ENCODE measurements around the gene TSSK6.
"Not testable (repeated sequence)": the region's sequence is repeated elsewhere in the genome, so short reads cannot be mapped to it uniquely, and the experiment has no call there.

Gene TSSK6

DNA sequence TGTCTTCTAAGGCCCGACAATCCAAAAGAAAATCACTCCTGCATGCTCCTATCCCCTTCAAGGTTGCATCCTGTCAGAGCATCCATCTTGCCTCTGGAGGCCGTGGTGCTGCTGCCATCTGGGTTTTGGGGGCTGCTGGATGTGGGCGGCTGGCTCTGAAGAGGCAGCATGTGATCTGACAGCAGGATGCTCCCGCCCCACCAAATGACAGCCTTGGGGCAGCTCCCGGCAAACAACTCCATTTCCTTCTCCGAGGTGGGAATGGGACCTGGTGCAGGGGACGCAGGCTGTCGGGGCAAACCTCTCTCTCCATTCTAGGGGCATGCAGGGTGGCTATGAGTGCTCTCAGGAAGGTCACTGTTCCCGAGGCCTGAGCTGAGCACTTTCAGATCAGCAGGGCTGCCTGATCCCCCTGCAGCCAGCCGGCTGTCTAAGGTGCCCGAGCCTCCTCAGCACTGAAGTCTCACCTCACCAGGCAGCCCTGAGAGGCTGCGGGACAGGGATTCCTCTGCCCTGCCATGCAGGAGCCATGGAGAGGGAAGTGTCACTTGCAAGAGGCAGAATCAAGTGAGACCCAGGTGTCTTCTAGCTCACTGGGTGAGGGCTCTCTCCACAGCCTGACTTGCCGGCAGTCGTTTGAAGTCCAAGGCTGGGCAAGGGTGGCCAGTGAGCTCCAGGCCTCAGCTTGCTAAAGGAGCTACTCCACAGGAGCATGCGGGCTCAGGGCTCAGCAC is 28.8 kb downstream of the TSSK6 start:
- no peak for DNase-seq

DNA sequence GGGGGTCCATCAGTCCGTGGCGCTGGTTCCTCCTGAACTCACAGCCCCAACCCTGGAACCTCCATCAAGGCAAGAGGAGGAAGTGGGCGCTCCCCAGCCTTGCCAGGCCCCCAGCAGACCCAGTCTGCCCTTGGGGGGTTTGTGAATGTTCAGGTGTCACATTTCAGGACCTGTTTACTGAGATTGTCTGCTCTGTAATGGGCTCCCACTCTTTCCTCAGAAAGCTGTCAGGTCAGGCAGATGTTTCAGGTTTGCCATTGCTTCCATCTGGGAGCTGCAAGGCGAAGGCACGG is 29.4 kb downstream of the TSSK6 start:
- no peak for DNase-seq

DNA sequence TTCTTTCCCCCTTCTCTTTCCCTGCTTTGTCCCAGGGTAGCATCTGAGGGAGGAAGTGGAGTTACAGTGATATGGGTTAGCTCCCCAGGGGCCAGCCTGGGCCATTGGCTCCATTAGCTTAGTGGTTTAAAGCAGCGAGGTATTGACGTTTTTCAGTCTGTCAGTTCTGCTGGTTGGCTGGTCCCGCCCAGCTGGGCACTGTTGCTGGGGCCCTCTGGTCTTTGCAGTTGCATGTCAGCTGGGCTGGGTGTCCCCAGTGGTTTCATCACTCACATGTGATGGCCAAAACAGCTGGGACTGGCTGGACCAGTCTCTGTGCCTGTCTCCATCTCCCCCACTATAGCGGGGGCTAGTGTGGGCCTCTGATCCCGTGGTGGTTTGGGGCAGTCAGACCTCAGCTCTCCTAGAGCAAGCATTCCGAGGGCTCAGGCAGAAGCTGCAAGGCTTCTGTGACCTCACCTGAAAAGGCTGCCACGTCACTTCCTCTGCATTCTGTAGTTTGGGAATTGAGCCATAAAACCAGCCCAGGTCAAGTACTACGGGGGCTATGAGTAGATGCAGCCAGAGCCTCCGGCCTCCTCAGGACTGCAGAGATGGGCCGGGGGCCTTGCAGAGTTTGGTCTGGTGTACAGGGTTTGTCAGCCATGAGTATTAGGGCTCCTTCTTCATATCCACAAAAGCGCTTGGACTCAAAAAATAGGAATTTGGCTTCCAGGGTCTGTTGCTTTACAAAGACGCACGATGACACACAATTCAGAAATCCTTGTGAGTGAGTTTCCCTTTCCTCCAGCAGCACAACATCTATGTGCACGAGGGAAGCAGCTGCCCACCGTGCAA is 30.0 kb downstream of the TSSK6 start:
- no peak for DNase-seq

DNA sequence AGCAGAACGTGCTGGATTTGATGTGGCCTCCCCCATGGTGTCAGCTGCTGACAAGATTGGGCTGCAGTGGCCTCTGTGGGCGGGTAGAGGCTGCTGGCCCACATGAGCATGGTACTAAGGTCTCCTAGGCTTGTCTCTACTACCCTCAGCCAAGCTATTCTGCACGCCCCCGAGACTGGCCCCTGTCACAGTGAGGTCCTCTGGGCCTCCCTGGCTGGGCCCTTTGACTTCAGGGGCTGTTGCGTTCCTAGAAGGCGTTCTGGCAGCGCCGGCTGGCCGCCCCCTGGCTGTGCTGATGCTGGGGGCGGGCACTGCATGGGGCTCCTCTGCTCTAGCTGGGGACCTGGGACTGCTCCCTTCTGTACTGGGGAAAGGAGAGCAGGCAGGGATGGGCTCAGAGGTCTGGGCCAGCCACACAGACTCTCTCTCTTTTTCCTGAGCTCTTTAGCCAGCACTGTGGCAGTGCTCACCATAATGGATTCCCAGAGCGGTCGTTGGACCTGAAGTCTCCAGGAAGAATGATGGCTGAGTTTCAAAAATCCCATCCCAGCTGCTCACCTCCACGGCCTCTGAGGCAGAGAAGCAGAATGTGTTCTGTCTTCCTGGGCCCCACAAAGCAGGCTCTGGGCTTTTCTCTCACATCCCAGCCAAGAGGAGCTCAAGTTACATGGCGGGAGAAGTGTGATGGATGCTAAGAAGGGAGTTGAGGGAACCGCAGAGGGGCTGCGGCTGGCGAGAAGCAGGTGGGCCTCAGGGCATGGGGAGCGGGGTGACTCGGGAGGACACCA is 32.3 kb downstream of the TSSK6 start:
- DNase-seq = no peak

DNA sequence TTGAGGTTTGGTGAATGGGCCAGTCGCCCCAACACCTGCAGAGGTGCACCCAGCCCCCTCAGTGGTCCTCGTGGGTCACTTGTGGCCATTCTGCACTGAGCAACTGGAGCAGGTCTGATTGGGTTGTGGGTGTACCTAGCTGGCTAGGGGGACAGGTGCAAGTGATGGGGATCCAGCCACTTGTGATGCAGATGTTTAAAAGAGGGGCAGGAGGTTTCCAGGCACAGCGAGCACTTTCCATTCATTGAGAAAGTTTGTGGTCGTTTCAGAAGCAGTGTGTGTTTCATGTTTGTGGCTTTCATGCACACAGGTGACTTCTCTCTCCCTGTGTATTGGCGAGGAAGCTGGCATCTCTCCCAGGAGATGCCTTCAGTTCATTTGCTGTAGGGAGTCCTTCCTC is 34.7 kb downstream of the TSSK6 start:
- DNase-seq = no peak

DNA sequence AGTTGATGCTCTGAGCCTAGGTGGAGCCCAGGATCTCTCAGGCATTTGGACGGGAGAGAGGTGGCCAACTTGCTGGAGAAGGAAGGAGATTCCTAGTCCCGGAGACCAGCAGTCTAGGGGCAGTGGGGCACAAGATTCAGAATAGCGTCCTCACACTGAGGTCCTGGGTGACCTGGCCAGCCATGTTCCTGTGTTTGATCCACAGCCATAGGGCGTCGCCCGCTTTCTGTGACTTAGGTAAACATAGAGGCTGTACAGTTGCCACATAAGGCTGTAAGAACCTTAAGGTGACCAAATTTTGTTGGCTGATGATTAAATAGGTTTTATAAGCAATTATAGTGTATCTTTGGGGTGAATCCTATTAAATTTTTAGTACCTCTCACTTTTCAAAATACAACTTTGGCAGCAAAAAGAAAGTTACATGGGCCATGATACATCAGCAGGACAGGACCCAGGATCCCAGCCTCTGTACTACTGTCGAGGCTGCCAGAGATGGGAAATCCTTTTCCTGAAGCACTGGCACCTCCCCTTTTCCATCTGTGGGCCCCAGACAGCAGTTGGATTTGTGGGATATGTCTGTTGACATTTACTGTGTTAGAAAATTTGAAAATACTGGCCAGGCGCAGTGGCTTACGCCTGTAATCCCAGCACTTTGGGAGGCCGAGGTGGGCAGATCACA is 37.5 kb downstream of the TSSK6 start:
- no peak for DNase-seq

DNA sequence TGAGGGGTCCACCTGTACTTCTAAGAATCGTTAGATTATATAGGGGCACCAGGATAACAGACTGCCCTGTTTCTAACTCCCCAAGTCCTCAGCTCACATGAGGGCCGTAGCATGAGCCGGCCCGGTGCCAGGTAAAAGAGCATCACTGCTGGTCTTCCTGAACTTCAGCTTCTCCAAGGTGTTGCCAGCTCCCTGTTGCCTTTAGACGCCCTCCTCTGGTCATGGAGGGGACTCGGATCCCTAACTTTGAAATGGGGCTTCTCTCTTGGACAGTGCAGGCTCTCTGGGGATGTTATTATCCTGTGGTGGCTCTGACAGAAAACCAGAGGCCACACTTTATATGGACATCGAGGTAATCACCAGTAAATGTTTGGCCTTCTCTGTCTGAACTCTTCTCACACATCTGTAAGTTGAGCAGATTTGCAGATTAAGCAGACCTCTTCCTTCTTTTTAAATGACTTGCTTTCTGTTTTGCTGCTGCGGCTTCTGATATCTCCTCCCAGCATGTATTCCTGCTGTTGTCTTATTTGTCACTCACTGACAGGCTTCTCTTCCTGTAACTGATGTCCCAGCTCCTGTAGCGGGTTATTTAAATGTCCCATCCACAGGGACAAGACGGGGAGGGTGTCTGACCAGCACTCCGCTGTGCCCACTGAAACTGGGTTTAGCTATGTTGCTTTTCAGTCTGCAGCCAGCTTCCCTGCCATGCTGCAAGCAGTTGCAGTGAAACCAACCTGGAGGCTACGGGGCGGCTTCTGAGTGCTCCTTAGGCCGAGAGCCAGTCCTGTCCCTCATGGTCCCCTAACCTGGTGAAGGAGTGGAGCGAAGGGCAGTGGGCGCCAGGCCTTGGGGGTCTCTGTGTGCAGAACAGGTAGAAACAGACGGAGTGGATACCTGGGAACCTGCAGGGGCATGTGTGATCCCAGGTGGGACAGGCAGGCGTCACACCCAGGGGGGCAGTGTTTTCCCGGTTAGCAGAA is 39.2 kb downstream of the TSSK6 start:
- DNase-seq = peak; percentile 31

DNA sequence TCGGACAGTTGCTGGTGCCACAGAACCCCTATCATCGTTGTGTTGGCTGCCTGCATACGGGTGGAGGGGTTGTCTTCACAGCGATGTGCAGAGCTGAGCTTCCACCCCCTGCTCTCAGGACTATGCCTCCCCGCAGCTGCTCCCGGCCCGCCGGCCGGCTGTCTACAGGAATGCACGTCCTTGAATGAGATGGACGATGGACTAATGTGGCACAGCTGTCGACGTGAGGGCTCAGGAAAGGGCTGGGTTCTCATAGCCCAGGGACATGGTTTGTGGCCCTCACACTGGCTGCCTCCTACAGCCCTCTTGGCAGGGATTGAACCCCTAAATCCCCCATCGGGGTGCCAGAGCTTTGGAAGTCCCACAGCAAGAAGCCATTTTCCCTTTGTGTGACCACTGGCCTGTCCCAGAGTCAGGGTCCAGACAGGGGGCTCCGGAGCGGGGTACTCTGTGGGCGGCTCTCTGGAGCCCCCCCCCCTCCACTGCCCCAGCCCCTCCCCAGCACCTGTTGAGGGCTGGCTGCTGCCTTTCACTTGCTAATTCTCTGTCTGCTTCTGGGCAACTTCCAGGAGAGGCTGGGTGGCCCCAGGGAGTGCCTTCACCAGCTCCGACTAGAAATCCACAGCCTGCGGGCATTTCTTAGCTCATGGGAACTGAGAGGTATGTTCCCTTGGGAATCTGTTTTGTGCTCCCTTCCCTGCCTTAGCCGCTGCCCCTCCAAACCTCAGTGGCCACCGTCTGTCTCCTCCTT is 40.2 kb downstream of the TSSK6 start:
- DNase-seq = no peak

DNA sequence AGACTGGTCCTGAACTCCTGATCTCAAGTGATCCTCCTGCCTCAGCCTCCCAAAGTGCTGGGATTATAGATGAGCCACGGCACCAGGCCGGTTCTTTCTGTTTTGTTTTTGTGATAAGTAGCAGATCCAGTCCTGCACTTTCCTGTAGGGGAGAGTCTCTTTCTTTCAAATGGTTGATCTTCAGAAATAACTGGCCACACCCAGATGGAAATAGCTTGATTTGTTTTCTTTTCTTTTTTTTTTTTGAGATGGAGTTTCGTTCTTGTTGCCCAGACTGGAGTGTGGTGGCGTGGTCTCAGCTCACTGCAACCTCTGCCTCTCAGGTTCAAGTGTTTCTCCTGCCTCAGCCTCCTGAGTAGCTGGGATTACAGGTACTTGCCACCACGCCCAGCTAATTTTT is 43.2 kb downstream of the TSSK6 start:
- not testable (repeated sequence) for DNase-seq

DNA sequence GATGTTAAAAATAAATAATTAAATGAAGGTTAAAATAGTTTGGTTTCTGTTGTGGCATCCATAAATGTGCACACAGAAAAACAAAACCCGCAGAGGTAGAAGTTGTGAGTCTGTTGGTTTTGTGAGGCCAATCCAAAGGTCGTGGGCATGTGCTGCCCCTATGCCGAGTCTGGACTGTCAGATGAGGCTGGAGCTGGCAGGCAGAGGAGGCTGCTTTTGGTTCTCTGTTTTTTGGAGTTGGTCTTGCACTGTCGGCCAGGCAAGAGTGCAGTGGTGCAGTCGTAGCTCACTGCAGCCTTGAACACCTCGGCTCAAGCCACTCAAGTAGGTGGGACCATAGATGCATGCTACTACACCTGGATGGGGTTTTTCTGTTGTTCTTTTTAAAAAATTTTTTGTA is 43.7 kb downstream of the TSSK6 start:
- no peak for DNase-seq

DNA sequence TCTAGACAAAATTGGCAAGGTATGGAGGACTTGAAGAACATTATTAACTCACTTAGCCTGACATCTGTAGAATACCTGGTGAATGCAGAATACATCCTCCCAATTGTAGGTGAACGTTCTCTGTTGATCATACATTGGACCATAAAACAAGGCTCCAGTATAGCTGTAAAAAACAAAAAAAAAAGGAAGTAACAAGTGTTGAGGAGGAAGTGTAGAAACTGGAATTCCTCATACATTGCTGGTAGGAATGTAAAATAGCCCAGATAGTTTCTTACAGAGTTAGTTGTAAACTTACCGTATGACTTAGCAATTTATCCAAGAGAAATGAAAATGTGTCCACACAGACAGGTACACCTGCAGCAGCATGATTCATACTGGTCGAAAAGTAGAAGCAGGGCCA is 44.8 kb downstream of the TSSK6 start:
- DNase-seq = no peak

DNA sequence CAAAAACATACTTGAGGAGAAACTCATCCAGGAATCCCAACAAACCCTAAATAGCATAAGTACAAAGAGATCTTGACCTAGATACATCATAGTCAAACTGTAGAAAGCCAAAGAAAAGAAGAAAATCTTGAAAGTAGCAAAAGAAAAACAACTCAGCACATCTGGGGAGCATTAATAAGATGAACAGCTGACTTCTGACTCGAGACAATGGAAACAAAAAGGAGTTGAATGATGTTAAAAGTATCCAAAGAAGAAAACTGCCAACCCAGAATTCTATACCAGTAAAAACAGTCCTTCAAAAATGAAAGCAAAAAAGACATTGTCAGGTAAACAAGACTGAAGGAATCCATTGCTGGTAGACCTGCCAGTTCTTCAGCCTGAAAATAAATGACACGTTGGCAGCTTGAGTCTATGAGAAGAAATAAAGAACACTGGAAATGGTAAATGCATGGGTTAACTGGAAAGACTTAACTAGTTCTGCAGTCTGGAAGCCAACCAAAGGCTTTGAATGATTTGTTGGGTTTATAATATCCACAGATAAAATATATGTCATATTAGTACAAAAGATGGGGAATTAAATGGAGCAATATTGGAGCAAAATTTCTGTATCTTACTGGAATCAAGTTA is 46.8 kb downstream of the TSSK6 start:
- DNase-seq = no peak

DNA sequence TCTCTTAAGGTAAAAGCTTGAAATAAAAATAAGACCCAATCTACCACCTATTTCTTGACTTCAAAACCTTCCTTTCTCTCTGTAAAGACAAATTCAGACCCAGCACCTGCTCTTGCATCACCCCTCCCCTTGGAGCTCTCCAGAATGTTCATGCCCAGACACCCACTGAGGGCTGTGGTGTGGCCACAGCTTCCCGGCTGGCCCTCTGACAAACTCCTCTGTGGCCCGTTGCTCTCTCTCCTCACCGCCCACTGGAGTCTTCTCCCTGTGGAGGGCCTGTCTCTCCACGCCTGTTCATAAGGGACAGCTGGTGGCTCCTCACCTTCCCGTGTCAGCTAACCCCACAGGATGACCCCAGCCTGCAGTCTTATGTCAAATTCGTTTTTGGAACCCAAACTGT is 49.1 kb downstream of the TSSK6 start:
- no peak for DNase-seq

DNA sequence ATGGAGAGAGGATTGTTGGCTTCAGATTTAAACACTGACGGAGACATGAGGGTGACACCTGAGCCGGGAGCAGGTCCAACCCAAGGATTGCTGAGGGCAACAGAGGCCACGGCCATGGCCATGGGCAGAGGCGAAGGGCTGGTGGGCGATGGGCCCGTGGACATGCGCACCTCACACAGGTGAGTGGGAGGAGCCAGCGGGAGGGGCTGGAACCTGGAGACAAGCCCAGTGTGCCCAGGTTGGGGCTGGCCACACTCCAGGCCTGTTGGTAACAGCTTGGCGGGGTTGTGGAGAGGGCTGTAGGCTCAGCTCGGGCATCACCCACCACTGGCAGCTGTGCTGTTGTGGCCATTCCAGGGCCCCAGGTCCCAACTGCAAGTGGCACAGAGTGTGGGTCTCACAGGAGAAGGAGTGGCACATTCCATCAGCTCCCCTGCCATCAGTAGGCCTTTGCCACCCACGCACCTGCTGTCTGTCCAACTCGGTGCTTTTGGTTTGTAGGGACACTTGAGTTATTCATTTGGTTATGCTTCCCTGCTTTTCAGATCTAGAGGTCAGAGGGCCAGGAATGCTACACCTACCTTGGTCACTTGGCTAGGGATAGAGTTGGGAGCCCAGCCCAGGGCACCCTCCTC is 49.8 kb downstream of the TSSK6 start:
- no peak for DNase-seq

DNA sequence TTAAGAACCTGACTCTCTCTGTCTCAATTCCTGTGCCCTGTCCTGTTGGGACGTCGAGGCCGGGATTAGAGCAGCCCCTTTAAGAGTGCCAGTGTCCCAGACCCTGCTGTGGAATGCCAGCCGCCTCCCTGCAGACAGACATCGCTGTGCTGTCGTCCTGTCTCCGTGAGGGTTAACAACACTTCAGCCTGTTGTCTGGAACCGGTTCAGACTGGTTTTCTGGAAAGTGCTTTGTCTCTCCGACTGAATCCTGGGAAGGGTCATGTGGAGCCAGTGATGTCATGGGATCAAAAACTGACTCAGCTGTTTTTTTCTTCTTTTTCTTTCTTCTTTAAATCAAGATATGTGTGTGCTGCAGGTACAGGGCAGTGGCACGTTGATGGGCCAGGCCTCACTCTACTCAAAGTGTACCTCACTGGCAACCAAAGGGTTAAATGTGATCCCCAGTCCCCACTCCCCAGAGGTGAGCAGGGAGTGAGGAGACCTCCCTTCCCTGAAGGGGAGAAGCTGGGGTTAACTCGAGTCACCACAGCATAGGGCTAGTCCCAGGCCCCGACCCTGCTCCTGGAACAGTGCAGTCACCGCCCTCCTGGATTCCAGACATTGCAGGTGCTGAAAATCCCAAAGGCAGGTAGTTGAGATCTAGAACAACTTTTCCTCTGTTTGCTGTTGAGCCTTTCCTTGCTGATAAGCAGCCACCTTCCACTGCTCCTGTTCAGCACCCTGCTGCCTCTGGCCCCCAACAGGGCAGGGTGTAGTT is 50.8 kb downstream of the TSSK6 start:
- no peak for DNase-seq

All from CD4-positive, alpha-beta T cell treated with Interleukin-21 for 1 hour (primary cell).